ENCODE measurements around the gene SPON2.

The SPON2 gene

GRCh38 chr4:1169171-1169671 lies 3.2 kb downstream of the SPON2 start:
- FAIRE-seq (no peak), DNase-seq (ENCODE audit: insufficient read length, low spot score) (no peak)
- TF ChIP-seq CTCF (IDR thresholded peaks at IDR 0.05; ENCODE audit: insufficient read depth, missing control alignments): no peak

- FAIRE-seq (no peak), DNase-seq (ENCODE audit: insufficient read length, low spot score) (no peak)
- TF ChIP-seq CTCF (IDR thresholded peaks at IDR 0.05; ENCODE audit: insufficient read depth, missing control alignments): no peak
These were observed 3.9 kb downstream of the SPON2 start for GRCh38 chr4:1168191-1169101.

DNA sequence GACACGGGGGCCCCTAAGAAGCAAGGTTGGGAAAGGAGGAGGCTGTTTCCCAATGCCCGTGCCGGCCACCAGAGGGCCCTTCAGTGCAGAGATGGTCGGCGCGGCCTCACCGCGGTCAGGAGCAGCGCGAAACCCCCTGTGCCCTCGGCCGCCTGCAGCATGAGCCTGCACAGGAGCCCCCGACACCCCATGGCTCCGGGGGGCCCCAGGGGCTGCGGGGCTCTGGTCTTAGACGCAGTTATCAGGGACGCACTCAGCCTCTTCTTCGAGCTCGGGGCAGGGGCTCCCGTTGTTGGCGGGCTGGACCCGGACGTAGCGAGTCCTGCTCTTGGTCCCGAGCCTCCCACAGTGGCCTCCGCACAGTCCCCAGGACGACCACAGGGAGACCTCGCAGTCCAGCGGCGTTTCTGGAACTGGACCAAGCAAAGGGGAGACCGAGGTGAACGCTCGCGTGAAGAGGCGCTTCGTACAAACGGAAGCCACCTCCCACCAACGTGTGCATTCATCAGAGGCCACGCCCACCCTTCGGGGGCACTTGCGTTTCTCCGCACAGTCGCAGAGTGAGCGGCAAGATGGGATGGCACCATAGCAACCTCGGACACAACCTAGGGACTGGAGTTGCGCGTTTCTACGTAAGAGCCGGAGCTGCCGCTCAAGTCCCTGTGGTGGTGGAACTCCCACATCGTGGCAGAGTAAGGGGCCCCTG lies 5.0 kb downstream of the SPON2 start:
- TF ChIP-seq CTCF (IDR thresholded peaks at IDR 0.05; ENCODE audit: insufficient read depth, missing control alignments): peak; percentile 76
- FAIRE-seq (peak; percentile 67), DNase-seq (ENCODE audit: insufficient read length, low spot score) (peak; percentile 78)

- FAIRE-seq (no peak), DNase-seq (ENCODE audit: insufficient read length, low spot score) (no peak)
These were observed 5.7 kb downstream of the SPON2 start for GRCh38 chr4:1166509-1167243.

DNA sequence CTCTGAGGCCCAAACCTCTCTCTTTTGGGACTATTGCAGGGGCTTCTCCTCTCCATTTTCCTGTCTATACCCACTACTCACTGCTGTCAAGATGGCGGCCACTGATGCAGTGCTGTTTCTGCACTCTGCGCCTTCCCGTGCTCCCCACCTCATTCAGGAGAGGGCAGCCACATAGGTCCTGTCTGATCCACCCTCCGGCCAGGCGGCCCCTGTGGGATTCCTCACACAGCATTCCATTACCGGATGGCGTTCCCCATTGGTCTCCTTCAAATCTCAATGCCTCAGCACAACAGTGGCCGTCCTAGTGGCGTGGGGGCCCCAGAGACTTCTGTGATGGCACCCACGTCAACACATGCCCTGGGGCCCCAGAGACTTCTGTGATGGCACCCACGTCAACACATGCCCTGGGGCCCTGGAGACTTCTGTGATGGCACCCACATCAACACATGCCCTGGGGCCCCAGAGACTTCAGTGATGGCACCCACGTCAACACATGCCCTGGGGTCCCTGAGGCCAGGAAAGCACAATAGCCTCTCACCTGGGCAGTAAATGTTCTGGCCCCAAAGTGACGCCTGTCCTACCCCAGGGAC lies 7.3 kb downstream of the SPON2 start:
- FAIRE-seq (no peak), DNase-seq (ENCODE audit: insufficient read length, low spot score) (no peak)
- TF ChIP-seq CTCF (IDR thresholded peaks at IDR 0.05; ENCODE audit: insufficient read depth, missing control alignments): no peak

More at GRCh38 chr4:1166509-1167243, 5.7 kb downstream of the SPON2 start:
- no peak for TF ChIP-seq CTCF (IDR thresholded peaks at IDR 0.05; ENCODE audit: insufficient read depth, missing control alignments)

GRCh38 chr4:1164444-1164843 lies 7.9 kb downstream of the SPON2 start:
- DNase-seq (ENCODE audit: insufficient read length, low spot score): no peak
- FAIRE-seq: no peak
- TF ChIP-seq CTCF (IDR thresholded peaks at IDR 0.05; ENCODE audit: insufficient read depth, missing control alignments): no peak
